Activated CD4-positive, alpha-beta memory T cell treated with anti-CD3 and anti-CD28 coated beads for 36 hours (primary cell): Measurements from ENCODE around the gene CROCC2. TPM values are rescaled to one million over a fixed set of nuclear protein-coding genes. Genes with fewer than 3 reads are reported as not detected.

Source experiments
- CTCF ChIA-PET: fragments of 350-600 bp; sonication (Branson Sonifier 250); formaldehyde crosslinking; loops from one replicate; lab custom pipeline; 2021; ENCODE audit warnings: antibody characterized with exemption, inconsistent platforms; lab: Charles Lee
- POLR2A ChIA-PET: fragments of 350-600 bp; sonication (Branson Sonifier 250); formaldehyde crosslinking; loops from one replicate; lab custom pipeline; 2021; ENCODE audit warnings: antibody characterized with exemption; lab: Charles Lee
- DNase-seq: peaks from one replicate; pipeline ENCODE4 v3.0.0-alpha.2; 2020
- H3K27ac Mint-ChIP-seq: one replicate; pipeline ENCODE4 v1.8.0; 2021; ENCODE audit warnings: mixed read lengths
- H3K27me3 Mint-ChIP-seq: one replicate; pipeline ENCODE4 v1.8.0; 2021; ENCODE audit warnings: mixed read lengths
- H3K36me3 Mint-ChIP-seq: one replicate; pipeline ENCODE4 v1.8.0; 2021; ENCODE audit warnings: mixed read lengths
- H3K4me1 Mint-ChIP-seq: one replicate; pipeline ENCODE4 v1.8.0; 2021; ENCODE audit warnings: low read depth, mixed read lengths
- H3K4me3 Mint-ChIP-seq: one replicate; pipeline ENCODE4 v1.8.0; 2021; ENCODE audit warnings: mild to moderate bottlenecking, mixed read lengths
- H3K9me3 Mint-ChIP-seq: one replicate; pipeline ENCODE4 v1.8.0; 2021; ENCODE audit warnings: mixed read lengths
- intact Hi-C: fragments of 100-400 bp; cut with micrococcal nuclease; formaldehyde crosslinking; loops from one replicate; pipeline ENCODE4 v1.15.1; 2023
- total RNA-seq, 2 experiments: library from RNA; stranded (reverse); gene quantifications; one replicate each; pipeline ENCODE4 v1.2.3, GENCODE V29; 2021

CROCC2 gene
- total RNA-seq, 2 experiments from 2014 or later: not detected

DNA sequence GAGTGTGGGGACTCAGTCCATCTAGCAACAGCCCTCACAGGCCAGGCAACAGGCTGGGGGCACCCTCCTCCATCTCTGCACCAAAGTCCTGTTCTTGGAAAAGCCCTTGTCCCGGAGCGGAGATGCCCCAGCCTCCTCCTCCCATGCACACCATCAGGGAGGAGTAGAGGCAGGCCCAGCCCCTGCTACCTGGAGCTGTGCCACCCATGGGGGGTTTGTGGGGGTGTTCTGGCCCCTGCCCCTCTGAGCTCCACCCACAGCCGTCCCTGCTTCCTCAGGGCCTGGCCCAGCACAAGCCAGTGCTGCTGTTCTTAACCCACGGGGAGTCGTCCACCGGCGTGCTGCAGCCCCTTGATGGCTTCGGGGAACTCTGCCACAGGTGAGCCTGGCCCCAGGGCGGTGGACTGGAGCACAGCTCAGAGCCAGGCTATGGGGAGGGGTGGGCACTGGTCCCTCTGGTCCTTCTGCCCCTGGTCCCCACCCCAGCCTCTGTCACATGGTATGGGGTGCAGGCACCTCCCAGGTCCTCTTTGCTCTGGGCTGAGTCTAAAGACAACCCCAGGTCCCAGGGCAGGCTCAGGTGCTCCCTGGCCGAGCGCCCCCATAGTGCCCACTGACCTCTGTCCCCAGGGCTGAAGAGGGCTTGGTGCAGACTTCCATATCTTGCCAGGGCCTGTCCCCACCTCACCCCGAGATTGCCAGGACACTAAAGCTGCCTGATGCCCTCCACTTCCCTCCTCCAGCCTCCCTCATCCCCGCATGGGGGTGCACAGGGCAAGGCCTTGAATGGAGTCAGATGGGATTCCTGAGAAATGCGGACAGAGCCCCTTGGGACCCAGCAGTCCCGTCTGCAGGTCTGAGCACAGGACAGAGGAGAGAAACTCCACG, 34.8 kb upstream of the CROCC2 start:
- no peaks in the 10 kb centered on the region for H3K27me3 Mint-ChIP-seq
- intact Hi-C loops: no loop called here
- H3K4me3 Mint-ChIP-seq: no peak overlapping the region
- no peaks in the 10 kb centered on the region for H3K9me3 Mint-ChIP-seq
- CTCF ChIA-PET: interaction anchor here (1.0 kb wide), 1 partner anchor 20 kb away, joined by 4 read pairs; no protein-coding TSS in a partner anchor
- POLR2A ChIA-PET: no interaction called here
- no peak for DNase-seq
- H3K27ac Mint-ChIP-seq: no peak overlapping the region
- H3K4me1 Mint-ChIP-seq: no peaks in the 10 kb centered on the region
- no peaks in the 10 kb centered on the region for H3K36me3 Mint-ChIP-seq

DNA sequence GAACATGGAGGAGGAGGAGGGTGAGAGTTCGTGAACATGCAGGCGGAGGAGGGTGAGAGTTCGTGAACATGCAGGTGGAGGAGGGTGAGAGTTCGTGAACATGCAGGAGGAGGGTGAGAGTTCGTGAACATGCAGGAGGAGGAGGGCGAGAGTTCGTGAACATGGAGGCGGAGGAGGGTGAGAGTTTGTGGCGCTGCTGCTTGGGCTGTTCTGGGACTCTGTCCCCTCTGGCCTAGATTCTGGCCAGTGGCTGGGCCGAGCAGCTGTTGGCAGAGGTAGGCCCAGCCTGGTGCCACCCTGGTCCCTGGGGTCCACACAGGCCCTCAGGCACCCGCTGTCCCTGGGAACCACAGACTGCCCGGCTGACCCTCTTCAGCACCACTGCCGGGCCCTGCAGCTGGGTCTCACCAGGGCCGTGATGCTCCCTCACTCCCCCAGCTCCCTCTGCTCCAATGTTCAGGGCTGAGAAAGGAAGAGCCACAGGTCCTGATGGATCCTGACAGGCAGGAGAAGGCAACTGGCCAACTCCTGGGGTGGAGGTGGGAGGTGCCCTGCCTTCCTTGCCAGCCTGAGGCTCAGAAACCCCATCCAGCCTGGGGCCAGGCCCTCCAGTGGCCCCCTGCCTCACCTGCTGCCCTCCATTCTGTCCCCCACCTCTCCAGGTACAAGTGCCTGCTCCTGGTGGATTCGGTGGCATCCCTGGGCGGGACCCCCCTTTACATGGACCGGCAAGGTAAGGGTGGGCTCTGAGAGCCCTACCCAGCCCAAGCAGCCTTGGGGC, 33.6 kb upstream of the CROCC2 start:
- H3K4me3 Mint-ChIP-seq: no peak overlapping the region
- no peaks in the 10 kb centered on the region for H3K36me3 Mint-ChIP-seq
- H3K4me1 Mint-ChIP-seq: no peaks in the 10 kb centered on the region
- H3K27me3 Mint-ChIP-seq: no peaks in the 10 kb centered on the region
- no peaks in the 10 kb centered on the region for H3K9me3 Mint-ChIP-seq
- DNase-seq: no peak
- H3K27ac Mint-ChIP-seq: no peak overlapping the region
- intact Hi-C loops: no loop called here
- POLR2A ChIA-PET: no interaction called here
- CTCF ChIA-PET: interaction anchor here (1.0 kb wide), 1 partner anchor 21 kb away, joined by 4 read pairs; no protein-coding TSS in a partner anchor

DNA sequence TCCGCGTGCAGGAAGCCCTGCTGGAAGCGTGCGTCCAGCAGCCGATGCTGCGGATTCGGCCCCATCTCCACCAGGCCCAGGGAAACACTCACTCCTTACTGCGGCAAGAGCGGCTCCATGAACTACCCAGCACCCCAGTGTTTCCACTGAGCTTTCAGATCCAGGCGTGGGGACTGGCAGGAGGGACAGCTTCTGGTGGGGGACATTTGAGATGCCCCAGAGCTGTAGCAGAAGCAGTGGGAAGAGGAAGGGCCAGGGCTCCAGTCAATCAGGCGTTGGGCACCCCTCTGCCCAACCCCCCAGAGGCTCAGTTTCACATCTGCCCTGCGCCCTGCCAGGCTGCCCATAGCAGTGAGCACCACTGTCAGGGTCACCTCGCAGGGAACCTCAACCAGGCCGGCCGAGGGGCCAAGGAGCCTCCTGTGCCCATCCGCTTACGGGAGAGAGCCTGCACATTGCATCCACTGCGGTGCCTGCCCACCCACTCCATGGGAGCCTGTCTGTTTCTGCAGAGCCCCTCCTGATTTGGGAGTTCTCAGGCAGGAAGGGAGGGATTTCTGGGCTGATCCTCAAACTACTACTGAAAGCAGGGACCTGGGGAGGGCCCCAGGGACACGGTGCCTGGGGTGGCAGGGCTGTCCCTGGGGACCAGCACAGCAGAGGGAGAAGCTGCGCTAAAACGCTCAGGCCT, 32.9 kb upstream of the CROCC2 start:
- Mint-ChIP-seq H3K27me3 (no peaks in the 10 kb centered on the region), H3K9me3 (no peaks in the 10 kb centered on the region), H3K4me3 (no peak overlapping the region), H3K4me1 (no peaks in the 10 kb centered on the region), H3K36me3 (no peaks in the 10 kb centered on the region), H3K27ac (no peak overlapping the region)
- intact Hi-C loops: no loop called here
- no peak for DNase-seq
- ChIA-PET POLR2A (no interaction called here), CTCF (no interaction called here)

DNA sequence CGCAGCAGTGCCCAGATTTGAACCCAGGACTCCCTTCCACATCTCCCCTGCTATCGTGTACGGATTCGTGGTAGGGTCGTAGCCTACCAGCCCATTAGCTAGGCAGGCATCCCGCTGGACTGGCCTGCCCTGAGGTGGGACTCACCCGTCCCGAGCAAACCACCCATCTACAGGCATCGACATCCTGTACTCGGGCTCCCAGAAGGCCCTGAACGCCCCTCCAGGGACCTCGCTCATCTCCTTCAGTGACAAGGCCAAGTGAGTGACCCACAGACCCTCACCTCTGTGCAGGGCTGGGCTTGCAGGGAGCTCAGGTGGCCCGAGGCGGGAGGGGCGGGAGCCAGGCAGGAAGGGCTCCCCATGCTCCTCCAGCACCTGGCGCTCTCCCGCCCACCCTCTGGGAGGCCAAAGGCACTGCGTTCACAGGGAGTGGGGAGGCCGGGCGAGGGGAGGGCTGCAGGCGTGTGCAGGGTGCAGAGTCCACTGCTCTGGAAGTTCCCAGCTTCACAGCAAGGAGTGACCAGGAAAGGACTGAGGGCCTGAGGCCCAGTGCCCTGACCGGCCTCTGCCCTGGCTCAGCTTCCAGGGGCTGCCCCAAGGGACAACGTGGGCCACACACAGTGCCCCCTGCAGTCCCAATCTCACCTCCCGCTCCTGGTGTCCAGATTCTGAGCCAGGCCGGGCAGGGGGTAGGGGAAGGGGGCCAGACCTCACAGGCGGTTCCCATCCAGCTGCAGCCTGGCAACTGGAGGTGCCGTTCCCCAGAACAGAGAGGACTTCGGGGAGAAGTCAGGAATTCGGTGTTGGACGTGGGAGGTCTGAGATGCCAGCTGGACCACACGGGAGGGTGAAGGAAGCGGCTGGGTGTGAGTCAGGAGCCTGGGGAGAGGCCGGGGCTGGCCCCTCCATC, 32.1 kb upstream of the CROCC2 start:
- Mint-ChIP-seq H3K27ac (no peak overlapping the region), H3K27me3 (no peaks in the 10 kb centered on the region), H3K36me3 (no peaks in the 10 kb centered on the region), H3K9me3 (no peaks in the 10 kb centered on the region), H3K4me3 (no peak overlapping the region), H3K4me1 (no peaks in the 10 kb centered on the region)
- POLR2A ChIA-PET: no interaction called here
- CTCF ChIA-PET: no interaction called here
- intact Hi-C loops: no loop called here
- DNase-seq: no peak

DNA sequence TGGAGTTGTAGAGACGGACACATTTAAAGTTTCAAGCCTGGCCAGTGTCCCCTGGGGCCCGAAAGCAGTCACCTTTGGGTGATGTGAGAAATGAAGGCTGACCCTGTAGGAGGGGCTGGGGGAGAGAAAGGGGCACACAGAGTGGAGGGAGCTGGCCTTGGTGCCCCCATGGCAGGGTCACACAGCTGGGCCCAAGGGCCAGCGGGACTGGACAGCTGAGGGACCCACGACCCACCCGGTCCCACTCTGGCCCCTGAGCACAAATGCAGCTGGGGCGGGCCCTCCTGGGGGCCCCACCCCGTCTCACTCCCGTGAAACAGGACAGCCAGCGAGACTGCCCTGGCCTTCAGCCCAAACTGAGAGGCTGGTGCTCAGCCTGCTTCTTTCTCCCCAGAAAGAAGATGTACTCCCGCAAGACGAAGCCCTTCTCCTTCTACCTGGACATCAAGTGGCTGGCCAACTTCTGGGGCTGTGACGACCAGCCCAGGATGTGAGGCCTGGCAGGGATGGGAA, 31.4 kb upstream of the CROCC2 start:
- Mint-ChIP-seq H3K27ac (no peak overlapping the region), H3K9me3 (no peaks in the 10 kb centered on the region), H3K4me1 (no peaks in the 10 kb centered on the region), H3K36me3 (no peaks in the 10 kb centered on the region), H3K4me3 (no peak overlapping the region), H3K27me3 (no peaks in the 10 kb centered on the region)
- ChIA-PET POLR2A (no interaction called here), CTCF (no interaction called here)
- DNase-seq: no peak
- intact Hi-C loops: no loop called here

DNA sequence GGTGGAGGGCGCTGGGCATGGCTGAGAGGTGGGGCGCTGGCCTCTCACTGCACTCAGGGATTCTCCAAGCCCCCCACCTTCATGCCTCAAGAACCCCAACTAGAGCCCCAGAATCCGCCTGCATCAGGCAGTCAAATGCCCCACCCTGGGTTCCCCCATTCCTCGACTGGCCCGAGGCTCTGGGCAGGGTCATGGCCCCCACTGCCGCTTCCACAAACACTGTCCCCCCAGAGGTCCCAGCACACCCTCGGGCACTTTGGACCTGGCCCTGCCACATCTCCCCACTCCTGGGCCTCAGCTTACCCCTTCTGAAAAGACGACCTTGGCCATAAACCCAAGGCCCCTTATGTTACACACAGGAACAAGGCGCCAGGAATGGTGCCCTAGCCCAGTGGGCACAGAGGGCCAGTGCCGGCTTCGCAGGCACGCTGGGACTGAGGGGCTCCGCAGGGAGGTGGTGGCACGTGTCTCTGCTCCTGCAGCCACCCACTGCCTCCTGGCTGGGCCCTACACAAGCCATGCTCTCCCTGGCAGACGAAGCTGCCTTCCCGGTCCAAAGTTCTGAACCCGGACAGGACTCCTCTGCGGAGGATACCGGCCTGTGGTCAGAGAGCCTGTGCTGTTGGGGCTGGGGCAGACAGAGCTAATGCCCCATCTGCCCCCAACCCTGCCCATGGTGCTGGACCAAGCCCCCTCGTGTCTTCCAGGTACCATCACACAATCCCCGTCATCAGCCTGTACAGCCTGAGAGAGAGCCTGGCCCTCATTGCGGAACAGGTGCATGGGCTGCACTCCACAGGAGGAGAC, 30.7 kb upstream of the CROCC2 start:
- no peak for DNase-seq
- POLR2A ChIA-PET: no interaction called here
- Mint-ChIP-seq H3K27ac (no peak overlapping the region), H3K36me3 (no peaks in the 10 kb centered on the region), H3K4me1 (no peaks in the 10 kb centered on the region), H3K4me3 (no peak overlapping the region), H3K27me3 (no peaks in the 10 kb centered on the region), H3K9me3 (no peaks in the 10 kb centered on the region)
- intact Hi-C loops: no loop called here
- CTCF ChIA-PET: no interaction called here

DNA sequence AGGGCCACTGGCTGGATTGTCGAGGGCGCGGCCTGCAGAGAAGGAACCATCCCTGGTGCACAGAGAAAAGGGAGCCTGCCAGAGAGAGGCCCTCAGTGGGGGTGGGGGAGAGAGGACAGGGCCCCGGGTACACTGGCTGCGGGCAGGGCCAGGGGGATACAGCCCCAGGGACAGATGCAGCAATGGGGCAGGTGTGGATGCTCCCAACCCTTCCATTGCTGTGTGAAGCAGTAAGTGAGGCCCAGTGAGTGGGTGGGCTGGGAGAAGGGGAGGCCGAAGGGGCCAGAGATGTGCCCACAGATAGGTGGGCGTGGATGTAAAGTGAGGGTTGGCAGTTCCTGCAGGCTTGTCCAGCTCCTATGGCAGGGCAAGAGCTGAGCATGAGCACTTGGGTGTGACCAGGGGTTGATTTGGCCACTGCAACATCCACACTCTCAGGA, 30.1 kb upstream of the CROCC2 start:
- H3K4me1 Mint-ChIP-seq: no peaks in the 10 kb centered on the region
- H3K4me3 Mint-ChIP-seq: no peak overlapping the region
- ChIA-PET POLR2A (no interaction called here), CTCF (interaction anchor here (0.7 kb wide), 1 partner anchor 39 kb away, joined by 3 read pairs; no protein-coding TSS in a partner anchor)
- no peaks in the 10 kb centered on the region for H3K9me3 Mint-ChIP-seq
- H3K36me3 Mint-ChIP-seq: no peaks in the 10 kb centered on the region
- intact Hi-C loops: no loop called here
- no peaks in the 10 kb centered on the region for H3K27me3 Mint-ChIP-seq
- H3K27ac Mint-ChIP-seq: no peak overlapping the region
- DNase-seq: no peak

DNA sequence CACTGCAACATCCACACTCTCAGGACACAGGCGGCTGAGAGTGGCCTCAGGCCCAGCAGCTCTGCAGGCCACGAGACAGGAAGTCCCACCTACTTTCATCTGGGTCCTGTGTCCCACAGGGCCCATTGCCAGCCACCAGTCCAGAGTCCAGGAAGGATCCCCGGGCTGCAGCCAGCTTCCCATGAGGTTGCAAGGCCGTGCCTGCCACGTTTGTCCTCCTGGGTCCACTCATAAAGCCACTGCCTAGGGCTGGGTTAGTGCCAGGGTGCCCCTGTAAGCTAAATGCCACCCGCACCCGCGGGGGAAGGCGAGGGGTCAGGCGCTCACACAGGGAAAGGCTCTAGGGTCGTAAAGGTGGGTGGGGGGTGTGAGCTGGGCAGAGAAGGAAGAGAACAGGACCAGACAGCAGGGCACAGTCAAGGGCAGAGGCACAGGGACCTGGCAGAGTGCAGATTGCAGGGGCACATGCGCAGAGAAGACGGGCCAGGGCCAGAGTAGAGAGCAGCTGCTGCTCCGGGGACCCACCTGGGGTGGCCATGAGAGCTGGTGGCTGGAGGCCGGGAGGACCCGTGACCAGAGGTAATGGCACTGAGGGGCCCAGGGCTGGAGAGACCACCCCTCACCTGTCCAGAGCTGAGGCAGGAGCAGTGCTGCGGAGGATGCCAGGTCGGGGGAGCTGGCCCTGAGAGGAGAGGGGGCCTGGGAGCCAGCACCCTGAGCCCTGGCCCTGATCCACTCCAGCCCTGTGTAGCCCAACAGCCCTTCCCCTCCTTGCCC, 29.5 kb upstream of the CROCC2 start:
- H3K4me3 Mint-ChIP-seq: no peak overlapping the region
- H3K27ac Mint-ChIP-seq: no peak overlapping the region

DNA sequence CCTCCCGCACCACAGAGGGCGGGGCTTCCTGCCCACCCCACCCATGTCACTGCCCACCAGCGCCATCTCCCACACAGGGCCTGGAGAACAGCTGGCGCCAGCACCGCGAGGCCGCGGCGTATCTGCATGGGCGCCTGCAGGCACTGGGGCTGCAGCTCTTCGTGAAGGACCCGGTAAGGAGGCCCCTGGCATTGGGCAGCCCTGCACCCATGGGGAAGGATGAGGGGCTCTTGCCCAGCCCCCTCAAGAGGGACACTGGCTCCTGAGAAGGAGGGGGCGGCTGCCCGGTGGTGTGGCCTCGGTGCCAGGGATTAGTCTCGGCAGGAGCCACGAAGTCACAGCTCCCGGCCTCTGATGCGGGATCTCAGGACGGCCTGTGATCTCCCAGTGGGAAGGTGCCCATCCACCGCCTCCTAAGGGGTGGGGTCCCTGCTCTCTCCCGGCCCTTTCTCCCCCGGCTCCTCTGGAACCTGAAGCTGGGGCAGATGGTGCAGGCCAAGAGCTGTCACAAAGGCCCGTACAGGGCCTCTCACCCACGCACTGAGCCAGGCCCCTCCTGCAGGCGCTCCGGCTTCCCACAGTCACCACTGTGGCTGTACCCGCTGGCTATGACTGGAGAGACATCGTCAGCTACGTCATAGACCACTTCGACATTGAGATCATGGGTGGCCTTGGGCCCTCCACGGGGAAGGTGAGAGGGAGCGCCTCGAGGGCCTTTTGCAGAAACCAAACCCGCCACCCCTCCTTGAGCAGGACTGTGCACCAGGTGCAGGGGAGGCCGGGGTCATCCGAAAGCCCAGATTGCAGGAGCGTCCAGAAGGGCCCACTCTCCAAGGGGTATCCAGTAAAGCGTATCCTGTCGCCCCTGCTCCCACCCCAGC, 28.4 kb upstream of the CROCC2 start:
- no peak for DNase-seq
- intact Hi-C loops: no loop called here
- Mint-ChIP-seq H3K9me3 (no peaks in the 10 kb centered on the region), H3K36me3 (no peaks in the 10 kb centered on the region), H3K4me3 (no peak overlapping the region), H3K4me1 (no peaks in the 10 kb centered on the region), H3K27me3 (no peaks in the 10 kb centered on the region), H3K27ac (no peak overlapping the region)
- POLR2A ChIA-PET: no interaction called here
- CTCF ChIA-PET: no interaction called here

More for the DNA sequence above, 29.5 kb upstream of the CROCC2 start:
- ChIA-PET CTCF (interaction anchor here (0.7 kb wide), 1 partner anchor 38 kb away, joined by 3 read pairs; no protein-coding TSS in a partner anchor), POLR2A (no interaction called here)
- Mint-ChIP-seq H3K9me3 (no peaks in the 10 kb centered on the region), H3K36me3 (no peaks in the 10 kb centered on the region), H3K4me1 (no peaks in the 10 kb centered on the region), H3K27me3 (no peaks in the 10 kb centered on the region)
- no peak for DNase-seq
- intact Hi-C loops: no loop called here
